ENCODE measurements around the gene GBA3. TPM values are rescaled to one million over a fixed set of nuclear protein-coding genes. Genes with fewer than 3 reads are reported as not detected.

GBA3 gene
- total and polyA plus RNA-seq, 2 experiments from 2014 or later: not detected

DNA sequence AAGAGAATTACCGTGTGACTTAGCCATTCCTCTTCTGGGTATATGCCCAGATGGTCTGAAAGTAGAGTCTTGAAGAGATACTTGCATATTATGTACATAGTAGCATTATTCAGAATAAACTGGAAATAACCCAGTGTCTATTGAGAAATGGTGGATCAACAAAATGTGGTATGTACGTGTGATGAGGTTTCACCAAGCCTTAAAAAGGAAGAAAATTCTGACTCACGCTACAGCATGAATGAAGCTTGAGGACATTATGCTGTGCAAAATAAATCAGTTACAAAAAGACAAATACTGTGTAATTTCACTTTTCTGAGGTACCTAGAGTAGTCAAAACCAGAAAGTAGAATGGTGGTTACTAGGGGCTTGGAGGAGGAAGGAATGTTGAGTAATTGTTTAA is 37.3 kb downstream of the GBA3 start:
- TF ChIP-seq, protein P1, sequence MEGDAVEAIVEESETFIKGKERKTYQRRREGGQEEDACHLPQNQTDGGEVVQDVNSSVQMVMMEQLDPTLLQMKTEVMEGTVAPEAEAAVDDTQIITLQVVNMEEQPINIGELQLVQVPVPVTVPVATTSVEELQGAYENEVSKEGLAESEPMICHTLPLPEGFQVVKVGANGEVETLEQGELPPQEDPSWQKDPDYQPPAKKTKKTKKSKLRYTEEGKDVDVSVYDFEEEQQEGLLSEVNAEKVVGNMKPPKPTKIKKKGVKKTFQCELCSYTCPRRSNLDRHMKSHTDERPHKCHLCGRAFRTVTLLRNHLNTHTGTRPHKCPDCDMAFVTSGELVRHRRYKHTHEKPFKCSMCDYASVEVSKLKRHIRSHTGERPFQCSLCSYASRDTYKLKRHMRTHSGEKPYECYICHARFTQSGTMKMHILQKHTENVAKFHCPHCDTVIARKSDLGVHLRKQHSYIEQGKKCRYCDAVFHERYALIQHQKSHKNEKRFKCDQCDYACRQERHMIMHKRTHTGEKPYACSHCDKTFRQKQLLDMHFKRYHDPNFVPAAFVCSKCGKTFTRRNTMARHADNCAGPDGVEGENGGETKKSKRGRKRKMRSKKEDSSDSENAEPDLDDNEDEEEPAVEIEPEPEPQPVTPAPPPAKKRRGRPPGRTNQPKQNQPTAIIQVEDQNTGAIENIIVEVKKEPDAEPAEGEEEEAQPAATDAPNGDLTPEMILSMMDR (IDR thresholded peaks at IDR 0.05; ENCODE audit: low read depth, low read length): no peak
- no peaks in the 10 kb centered on the region for H3K4me1 ChIP-seq (ENCODE audit: low read depth)

DNA sequence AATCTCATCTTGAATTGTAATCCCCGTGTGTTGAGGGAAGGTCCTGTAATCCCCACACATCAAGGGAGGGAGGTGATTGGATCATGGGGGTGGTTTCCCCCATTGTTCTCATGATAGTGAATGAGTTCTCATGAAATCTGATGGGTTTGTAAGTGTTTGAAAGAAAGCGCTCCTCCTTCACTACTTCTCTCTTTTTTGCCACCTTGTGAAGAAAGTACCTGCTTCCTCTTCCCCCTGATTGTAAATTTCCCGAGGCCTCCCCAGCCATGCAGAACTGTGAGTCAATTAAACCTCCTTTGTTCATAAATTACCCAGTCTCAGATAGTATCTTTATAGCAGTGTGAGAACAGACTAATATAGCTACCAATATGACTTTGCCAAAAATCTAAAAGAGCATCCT is 41.1 kb downstream of the GBA3 start:
- H3K27me3 ChIP-seq: no peaks in the 10 kb centered on the region
- no peak overlapping the region for H3K4me3 ChIP-seq
- no peaks in the 10 kb centered on the region for H3K9me3 ChIP-seq (ENCODE audit: low read depth)
- no peak for DNase-seq (ENCODE audit: low read depth in 1 of 2, low spot score in 1 of 2)
- no peak overlapping the region for H3K27ac ChIP-seq
- no peaks in the 10 kb centered on the region for H3K4me1 ChIP-seq (ENCODE audit: low read depth)
- H3K36me3 ChIP-seq: no peaks in the 10 kb centered on the region
- TF ChIP-seq, protein P1 (IDR thresholded peaks at IDR 0.05; ENCODE audit: low read depth, low read length): no peak

More for the DNA sequence above, 37.3 kb downstream of the GBA3 start:
- H3K27ac ChIP-seq: no peak overlapping the region
- no peaks in the 10 kb centered on the region for H3K36me3 ChIP-seq
- no peak overlapping the region for H3K4me3 ChIP-seq
- DNase-seq (ENCODE audit: low read depth in 1 of 2, low spot score in 1 of 2): no peak
- no peaks in the 10 kb centered on the region for H3K27me3 ChIP-seq
- H3K9me3 ChIP-seq (ENCODE audit: low read depth): no peaks in the 10 kb centered on the region

DNA sequence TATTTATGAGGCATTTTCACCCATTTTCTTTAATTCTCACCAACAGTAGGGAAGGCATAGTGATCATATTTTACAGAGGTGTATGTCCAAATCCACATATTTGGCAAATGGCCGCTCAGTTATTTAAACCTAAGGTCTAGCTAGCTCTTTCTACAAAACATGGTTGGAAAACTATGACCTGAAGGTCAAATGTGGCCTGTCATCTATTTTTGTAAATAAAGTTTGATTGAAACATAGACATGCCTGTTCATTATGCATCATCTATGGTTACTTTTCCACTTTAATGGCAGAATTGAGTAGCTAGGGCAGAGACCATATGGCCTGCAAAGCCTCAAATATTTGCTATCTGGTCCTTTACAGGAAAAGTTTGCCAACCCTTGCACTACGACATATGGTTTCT is 44.2 kb downstream of the GBA3 start:
- TF ChIP-seq, protein P1 (IDR thresholded peaks at IDR 0.05; ENCODE audit: low read depth, low read length): no peak

DNA sequence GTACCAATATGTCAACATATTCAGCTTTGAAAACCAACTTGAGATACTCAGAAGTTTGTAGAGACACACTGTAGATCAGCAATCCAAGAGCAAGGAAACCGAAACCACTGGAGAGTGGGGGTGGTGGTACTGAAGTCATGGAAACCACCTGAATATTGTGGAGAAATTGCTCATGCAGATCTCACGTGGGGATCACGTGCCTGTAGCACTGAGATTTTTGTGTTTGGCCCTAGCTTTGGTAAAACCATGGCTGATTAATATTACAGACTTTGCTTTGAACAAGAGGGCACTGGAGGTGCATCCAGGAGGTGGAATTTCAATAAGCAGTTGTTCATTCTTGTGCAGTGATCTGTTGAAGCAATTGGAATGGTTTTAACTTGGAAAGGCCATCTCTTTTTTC is 47.2 kb downstream of the GBA3 start:
- Histone ChIP-seq H3K36me3 (no peaks in the 10 kb centered on the region), H3K9me3 (ENCODE audit: low read depth) (no peaks in the 10 kb centered on the region), H3K27ac (no peak overlapping the region), H3K27me3 (no peaks in the 10 kb centered on the region), H3K4me3 (no peak overlapping the region), H3K4me1 (ENCODE audit: low read depth) (no peaks in the 10 kb centered on the region)
- TF ChIP-seq, protein P1 (IDR thresholded peaks at IDR 0.05; ENCODE audit: low read depth, low read length): no peak
- DNase-seq (ENCODE audit: low read depth in 1 of 2, low spot score in 1 of 2): no peak

More for the DNA sequence above, 44.2 kb downstream of the GBA3 start:
- Histone ChIP-seq H3K4me1 (ENCODE audit: low read depth) (no peaks in the 10 kb centered on the region), H3K27me3 (no peaks in the 10 kb centered on the region), H3K36me3 (no peaks in the 10 kb centered on the region), H3K27ac (no peak overlapping the region), H3K4me3 (no peak overlapping the region), H3K9me3 (ENCODE audit: low read depth) (no peaks in the 10 kb centered on the region)
- DNase-seq (ENCODE audit: low read depth in 1 of 2, low spot score in 1 of 2): no peak

DNA sequence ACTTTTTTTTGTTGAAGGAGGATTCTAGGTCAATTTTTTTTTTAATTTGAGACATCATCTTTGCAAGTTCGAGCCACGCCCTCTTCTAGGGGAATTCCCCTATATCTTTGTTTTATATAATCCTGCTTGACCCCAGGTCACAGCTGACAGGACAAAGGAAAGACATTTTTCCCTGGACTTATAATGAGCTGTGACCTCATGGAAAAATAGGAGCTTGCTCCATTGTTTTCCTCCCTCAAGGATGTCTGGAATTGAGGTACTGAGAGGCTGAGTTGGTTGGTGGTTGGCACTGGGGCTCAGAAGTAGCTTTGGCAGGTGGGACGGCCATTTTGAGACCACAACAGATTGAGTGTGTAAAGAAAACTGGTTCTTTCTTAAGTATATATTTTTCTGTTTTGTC is 49.0 kb downstream of the GBA3 start:
- Histone ChIP-seq H3K4me1 (ENCODE audit: low read depth) (no peaks in the 10 kb centered on the region), H3K36me3 (no peaks in the 10 kb centered on the region), H3K27ac (no peak overlapping the region), H3K9me3 (ENCODE audit: low read depth) (no peaks in the 10 kb centered on the region), H3K27me3 (no peaks in the 10 kb centered on the region), H3K4me3 (no peak overlapping the region)
- TF ChIP-seq, protein P1 (IDR thresholded peaks at IDR 0.05; ENCODE audit: low read depth, low read length): no peak
- no peak for DNase-seq (ENCODE audit: low read depth in 1 of 2, low spot score in 1 of 2)

DNA sequence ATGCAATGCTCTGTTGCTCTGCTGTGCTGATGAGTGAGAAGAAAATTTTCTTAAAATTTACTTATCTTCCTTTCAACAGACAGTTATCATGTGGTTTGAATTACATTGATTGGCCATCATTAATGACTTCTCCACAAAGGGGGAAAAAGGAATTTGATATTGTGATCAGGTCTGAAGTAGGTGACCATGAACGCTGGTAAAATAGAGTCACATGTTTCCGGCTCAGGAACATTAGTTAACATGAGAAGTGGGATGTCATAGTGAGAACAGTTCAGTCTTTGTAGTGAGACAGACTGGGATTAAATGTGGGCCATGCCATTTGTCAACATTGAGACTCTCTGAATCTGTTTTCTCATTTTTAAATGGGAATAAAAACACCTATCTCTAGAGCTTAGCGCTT is 50.6 kb downstream of the GBA3 start:
- H3K9me3 ChIP-seq (ENCODE audit: low read depth): no peaks in the 10 kb centered on the region
- TF ChIP-seq, protein P1 (IDR thresholded peaks at IDR 0.05; ENCODE audit: low read depth, low read length): no peak
- DNase-seq (ENCODE audit: low read depth in 1 of 2, low spot score in 1 of 2): no peak
- no peak overlapping the region for H3K27ac ChIP-seq
- no peaks in the 10 kb centered on the region for H3K27me3 ChIP-seq
- no peak overlapping the region for H3K4me3 ChIP-seq
- H3K4me1 ChIP-seq (ENCODE audit: low read depth): no peaks in the 10 kb centered on the region
- H3K36me3 ChIP-seq: no peaks in the 10 kb centered on the region

All from cardiac muscle cell (in vitro differentiated cells and primary cell).